AG10803 (cell line): ENCODE results near the gene CCDC150.

Experiments used
- DNase-seq: peaks from one replicate; pipeline ENCODE4 v3.0.0; 2010; ENCODE audit warnings: low read depth
- H3K4me3 ChIP-seq: 2 replicates; pipeline ENCODE4 v1.5.1; 2011; ENCODE audit warnings: mild to moderate bottlenecking, low read length, control low read depth
- CTCF ChIP-seq: conservative IDR thresholded peaks from 2 replicates; pipeline ENCODE4 v1.5.1; 2011; ENCODE audit warnings: mild to moderate bottlenecking, low read length, control low read depth, inconsistent platforms

Gene CCDC150

GRCh38 chr2:196743165-196743564 is 103.7 kb downstream of the CCDC150 start:
- DNase-seq, result no peak
- TF ChIP-seq CTCF, result no peak
- H3K4me3 ChIP-seq, result no peak overlapping the region

- no peak for DNase-seq
- no peak for TF ChIP-seq CTCF
Measured at GRCh38 chr2:196745711-196746110, 106.2 kb downstream of the CCDC150 start.

GRCh38 chr2:196747400-196747799 is 107.9 kb downstream of the CCDC150 start:
- no peak for DNase-seq
- H3K4me3 ChIP-seq, result no peak overlapping the region
- no peak for TF ChIP-seq CTCF

More at GRCh38 chr2:196745711-196746110, 106.2 kb downstream of the CCDC150 start:
- H3K4me3 ChIP-seq, result no peak overlapping the region

GRCh38 chr2:196748123-196748522 is 108.6 kb downstream of the CCDC150 start:
- no peak for DNase-seq
- no peak overlapping the region for H3K4me3 ChIP-seq
- TF ChIP-seq CTCF, result no peak

GRCh38 chr2:196750291-196750923 is 110.9 kb downstream of the CCDC150 start:
- H3K4me3 ChIP-seq, result no peak overlapping the region
- DNase-seq, result no peak
- TF ChIP-seq CTCF, result no peak

- TF ChIP-seq CTCF, result peak; percentile 95
- DNase-seq, result peak; percentile 77
- H3K4me3 ChIP-seq, result peak overlapping the region; percentile 30
Measured at GRCh38 chr2:196750977-196751631, 111.6 kb downstream of the CCDC150 start.
